ENCODE data around the gene CRYBG1.
"Not testable (repeated sequence)": the region's sequence is repeated elsewhere in the genome, so short reads cannot be mapped to it uniquely, and the experiment has no call there.

The CRYBG1 gene

DNA sequence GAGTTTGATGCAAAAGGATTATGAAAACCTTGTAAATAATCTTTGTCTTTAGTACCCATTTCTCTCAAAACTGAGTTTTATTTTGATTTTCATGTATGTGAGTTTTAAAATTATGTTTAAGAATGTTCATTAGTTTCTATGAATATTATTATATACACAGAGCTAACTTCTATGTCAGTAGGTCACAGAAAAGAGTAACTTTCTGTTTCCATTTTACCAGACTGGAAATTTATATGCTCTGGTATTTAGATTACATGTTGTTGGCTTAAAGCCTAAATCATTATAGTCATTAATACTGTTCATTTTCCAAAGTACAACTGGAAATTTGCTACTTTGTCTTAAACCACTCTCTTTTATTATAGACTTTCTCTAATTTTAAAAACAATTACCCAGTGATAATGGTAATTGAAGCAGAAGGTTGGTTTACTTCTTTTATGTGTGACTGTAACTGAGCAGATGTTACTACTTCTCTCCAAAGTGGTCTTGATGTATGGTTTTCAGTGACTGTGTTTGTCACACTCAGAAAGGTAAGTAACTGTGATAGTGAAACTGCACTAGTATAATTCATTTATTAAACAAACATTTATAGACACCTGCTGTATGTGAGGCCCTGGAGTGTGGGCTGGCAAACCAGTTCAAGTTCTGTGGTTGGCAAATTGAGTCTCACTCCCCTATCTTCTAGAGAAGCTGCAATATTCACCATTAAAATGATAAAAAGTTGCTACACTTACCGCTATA lies 13.2 kb downstream of the CRYBG1 start:
- DNase-seq (ENCODE audit: low read depth in 1 of 2, low spot score in 1 of 2): no peak

- no peak for DNase-seq (ENCODE audit: low read depth in 1 of 2, low spot score in 1 of 2)
These were observed 16.6 kb downstream of the CRYBG1 start for GRCh38 chr6:106377061-106377540.

- no peak for DNase-seq (ENCODE audit: low read depth in 1 of 2, low spot score in 1 of 2)
These were observed 19.4 kb downstream of the CRYBG1 start for GRCh38 chr6:106379951-106380350.

DNA sequence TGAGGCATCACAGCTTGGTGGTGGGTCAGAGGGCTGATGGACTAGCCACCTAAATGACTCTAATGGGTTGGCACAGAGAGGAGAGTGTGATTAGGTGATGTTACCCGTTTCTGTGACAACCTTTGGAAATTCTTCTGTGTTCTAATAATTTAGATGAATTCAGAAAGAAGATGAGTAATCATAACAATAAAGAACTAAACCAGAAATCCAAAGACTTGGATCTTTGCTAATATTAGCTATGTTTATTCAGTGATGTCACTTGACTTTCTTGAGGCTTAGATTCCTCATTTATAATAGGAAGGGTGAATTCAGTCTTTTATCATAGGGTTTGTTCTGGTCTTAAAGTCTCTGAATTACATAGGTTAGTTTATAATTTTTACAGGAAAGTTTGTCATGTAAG lies 19.9 kb downstream of the CRYBG1 start:
- no peak for DNase-seq (ENCODE audit: low read depth in 1 of 2, low spot score in 1 of 2)

DNA sequence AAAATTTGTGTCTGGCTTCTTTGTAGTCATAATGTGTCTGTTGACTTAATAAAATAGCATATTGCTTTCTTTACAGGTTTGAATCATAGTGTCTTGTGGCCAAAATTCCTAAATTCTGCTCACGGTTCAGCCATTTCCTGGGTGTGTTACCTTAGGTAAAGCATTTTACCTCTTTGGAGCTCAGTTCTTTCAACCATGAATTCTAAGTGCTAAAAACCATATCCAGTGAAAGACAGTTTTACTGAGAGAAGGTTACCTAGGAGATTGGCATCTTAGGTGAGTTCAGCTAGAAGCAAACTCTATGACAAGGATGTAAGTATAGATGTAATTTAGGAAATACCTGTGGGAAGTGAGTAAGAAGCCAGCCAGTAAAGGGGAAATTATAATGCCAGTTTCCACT lies 20.7 kb downstream of the CRYBG1 start:
- DNase-seq (ENCODE audit: low read depth in 1 of 2, low spot score in 1 of 2): no peak

- no peak for DNase-seq (ENCODE audit: low read depth in 1 of 2, low spot score in 1 of 2)
These were observed 21.4 kb downstream of the CRYBG1 start for GRCh38 chr6:106381881-106382280.

GRCh38 chr6:106383573-106383972 lies 23.1 kb downstream of the CRYBG1 start:
- no peak for DNase-seq (ENCODE audit: low read depth in 1 of 2, low spot score in 1 of 2)

- DNase-seq (ENCODE audit: low read depth in 1 of 2, low spot score in 1 of 2): no peak
These were observed 25.0 kb downstream of the CRYBG1 start for GRCh38 chr6:106385530-106385929.

GRCh38 chr6:106387875-106388274 lies 27.4 kb downstream of the CRYBG1 start:
- DNase-seq (ENCODE audit: low read depth in 1 of 2, low spot score in 1 of 2): no peak

DNA sequence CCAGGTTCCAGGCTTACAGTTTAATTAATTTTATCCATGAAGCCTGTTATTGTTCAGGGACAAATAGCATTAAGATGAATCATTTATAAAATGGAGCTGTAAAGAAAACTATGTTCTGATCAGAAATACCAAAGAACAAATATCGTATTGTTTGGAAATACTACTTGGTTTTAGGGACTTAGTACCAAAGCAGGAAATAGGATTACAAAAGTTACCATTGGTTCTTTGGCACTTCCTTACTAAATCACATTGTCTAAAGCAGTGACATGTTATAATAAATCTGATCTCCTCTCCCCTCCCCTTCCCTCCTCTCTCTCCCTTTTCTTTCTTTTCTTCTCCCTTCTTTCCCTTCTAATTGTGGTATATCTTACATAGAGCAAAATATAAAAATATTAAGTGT lies 29.6 kb downstream of the CRYBG1 start:
- no peak for DNase-seq (ENCODE audit: low read depth in 1 of 2, low spot score in 1 of 2)

- no peak for DNase-seq (ENCODE audit: low read depth in 1 of 2, low spot score in 1 of 2)
These were observed 36.1 kb downstream of the CRYBG1 start for GRCh38 chr6:106396426-106397220.

DNA sequence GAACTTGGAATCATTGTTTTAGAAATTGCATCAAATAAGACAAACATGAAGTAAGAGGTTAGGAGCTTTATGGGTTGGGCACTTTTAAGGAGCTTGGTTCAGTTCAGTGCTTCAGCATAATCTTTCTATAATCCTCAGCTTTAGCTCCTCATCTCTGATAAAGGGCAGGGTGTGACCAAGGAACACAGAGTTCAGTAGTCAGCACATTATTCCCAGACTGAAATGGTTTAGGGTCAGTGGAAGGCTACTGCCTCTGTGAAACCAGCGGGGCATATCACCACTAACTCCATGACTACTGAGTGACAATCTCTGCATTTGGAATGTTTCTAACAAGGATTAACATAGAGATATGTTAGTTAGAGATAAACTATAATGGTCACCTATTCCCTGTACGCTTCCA lies 36.9 kb downstream of the CRYBG1 start:
- DNase-seq (ENCODE audit: low read depth in 1 of 2, low spot score in 1 of 2): no peak

GRCh38 chr6:106398621-106399020 lies 38.1 kb downstream of the CRYBG1 start:
- DNase-seq (ENCODE audit: low read depth in 1 of 2, low spot score in 1 of 2): no peak

GRCh38 chr6:106405044-106405443 lies 44.5 kb downstream of the CRYBG1 start:
- DNase-seq (ENCODE audit: low read depth in 1 of 2, low spot score in 1 of 2): not testable (repeated sequence)

GRCh38 chr6:106411056-106411455 lies 50.5 kb downstream of the CRYBG1 start:
- no peak for DNase-seq (ENCODE audit: low read depth in 1 of 2, low spot score in 1 of 2)

- no peak for DNase-seq (ENCODE audit: low read depth in 1 of 2, low spot score in 1 of 2)
These were observed 51.2 kb downstream of the CRYBG1 start for GRCh38 chr6:106411643-106412200.

DNA sequence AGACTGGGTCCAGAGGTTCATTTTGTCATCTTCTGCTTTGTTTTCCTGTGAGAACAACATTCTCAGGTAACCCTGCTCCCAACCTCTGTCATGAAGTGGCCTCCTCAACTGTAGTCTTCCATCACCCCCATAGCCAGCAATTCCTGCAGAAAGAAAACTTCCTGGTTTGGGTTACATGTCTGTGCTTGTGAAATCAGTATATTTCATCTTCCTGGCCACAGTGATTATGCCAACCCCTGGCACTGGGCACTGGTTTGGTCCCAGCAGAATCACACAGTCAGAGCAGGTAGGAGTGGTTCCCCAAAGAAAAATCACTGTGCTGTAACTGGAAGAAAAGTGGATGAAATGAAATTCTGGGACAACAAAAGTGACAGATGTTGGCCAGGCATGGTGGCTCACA lies 52.5 kb downstream of the CRYBG1 start:
- DNase-seq (ENCODE audit: low read depth in 1 of 2, low spot score in 1 of 2): no peak

DNA sequence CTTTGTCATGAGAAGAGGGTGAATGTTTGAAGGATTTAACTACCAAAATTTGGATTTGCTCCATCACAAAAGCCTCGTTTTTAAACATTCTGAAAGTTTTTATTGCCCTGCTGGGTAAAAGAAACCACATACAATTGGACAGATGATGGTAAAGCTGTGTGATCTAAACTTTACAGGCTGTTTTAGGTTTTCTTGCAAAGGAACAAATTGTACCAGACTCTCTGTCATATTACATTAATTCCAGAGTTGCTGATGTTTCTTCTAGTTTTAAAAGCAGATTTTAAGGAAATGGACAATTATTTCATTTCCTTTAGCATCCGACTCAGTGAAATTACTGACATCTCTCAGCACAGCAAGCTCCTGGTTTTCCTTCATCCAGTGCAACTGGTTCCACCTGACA lies 53.2 kb downstream of the CRYBG1 start:
- no peak for DNase-seq (ENCODE audit: low read depth in 1 of 2, low spot score in 1 of 2)

- no peak for DNase-seq (ENCODE audit: low read depth in 1 of 2, low spot score in 1 of 2)
These were observed 55.4 kb downstream of the CRYBG1 start for GRCh38 chr6:106415921-106416320.

DNA sequence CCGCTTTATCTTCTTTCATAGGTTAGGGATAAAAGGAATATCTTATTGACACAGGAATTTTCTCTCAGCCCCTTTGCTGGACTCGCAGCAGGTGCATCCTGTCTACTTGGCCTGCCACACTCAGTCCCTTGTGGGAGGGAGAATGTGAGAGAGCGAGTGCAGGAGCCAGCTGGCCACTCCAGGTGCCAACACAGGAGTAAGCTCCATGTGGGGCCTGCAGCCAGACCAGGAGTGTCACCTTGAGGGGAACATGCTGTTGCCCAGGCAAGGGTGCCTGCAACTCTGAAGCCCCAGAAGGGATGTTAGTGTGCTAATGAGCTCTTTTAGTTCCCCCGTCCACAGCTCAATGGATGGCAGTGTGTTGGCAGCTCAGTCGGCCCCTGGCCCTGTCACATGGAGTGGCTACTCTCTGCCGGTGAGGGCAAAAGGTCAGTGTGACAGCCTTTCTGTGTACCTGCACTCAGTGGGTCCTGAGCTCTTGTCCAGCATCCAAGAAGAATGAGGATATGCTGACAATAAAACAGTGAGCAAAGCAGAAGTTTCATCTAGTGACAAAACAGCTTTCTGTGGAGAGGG lies 57.1 kb downstream of the CRYBG1 start:
- DNase-seq (ENCODE audit: low read depth in 1 of 2, low spot score in 1 of 2): no peak

- DNase-seq (ENCODE audit: low read depth in 1 of 2, low spot score in 1 of 2): no peak
These were observed 59.5 kb downstream of the CRYBG1 start for GRCh38 chr6:106419900-106420613.

All from activated CD4-positive, alpha-beta T cell treated with anti-CD3 and anti-CD28 coated beads, Interleukin-2, amount 50 U/mL, for 24 hours (primary cell).